ENCODE data around the gene GRIK3.

GRIK3 gene

DNA sequence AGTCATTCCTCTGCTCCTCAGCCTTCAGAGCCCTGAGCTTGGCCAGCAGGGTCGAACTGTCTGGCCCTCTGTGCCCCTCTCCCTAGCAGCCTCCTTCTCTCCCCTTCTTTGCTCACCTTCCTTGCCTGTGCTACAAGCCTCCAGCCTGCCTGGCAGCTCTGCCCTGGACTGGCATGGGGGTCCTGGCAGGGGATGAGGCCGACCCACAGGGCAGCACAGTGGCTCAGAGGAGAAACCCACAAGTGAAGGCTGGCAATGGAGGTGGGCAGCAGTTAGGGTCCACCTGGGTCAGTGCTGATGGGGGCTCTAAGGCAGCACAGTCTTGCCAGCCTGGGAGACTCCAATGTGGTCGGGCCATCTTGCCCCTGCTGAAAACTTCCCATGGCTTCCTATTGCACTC, 274.2 kb downstream of the GRIK3 start:
- FAIRE-seq (no peak), DNase-seq (ENCODE audit: insufficient read length) (no peak)
- no peak for TF ChIP-seq POLR2AphosphoS5 (IDR thresholded peaks at IDR 0.05; ENCODE audit: low read depth, low read length)
- TF ChIP-seq TAF1 (IDR thresholded peaks at IDR 0.05; ENCODE audit: borderline replicate concordance, low read depth, low read length), result no peak
- TF ChIP-seq POLR2A (IDR thresholded peaks at IDR 0.05; ENCODE audit: low read depth, low read length), result no peak

GRCh38 chr1:36759355-36759754, 275.0 kb downstream of the GRIK3 start:
- TF ChIP-seq POLR2A (IDR thresholded peaks at IDR 0.05; ENCODE audit: low read depth, low read length), result no peak
- TF ChIP-seq POLR2AphosphoS5 (IDR thresholded peaks at IDR 0.05; ENCODE audit: low read depth, low read length), result no peak
- no peak for TF ChIP-seq TAF1 (IDR thresholded peaks at IDR 0.05; ENCODE audit: borderline replicate concordance, low read depth, low read length)
- no peak for FAIRE-seq
- DNase-seq (ENCODE audit: insufficient read length), result no peak

GRCh38 chr1:36755303-36756230, 278.7 kb downstream of the GRIK3 start:
- no peak for TF ChIP-seq POLR2AphosphoS5 (IDR thresholded peaks at IDR 0.05; ENCODE audit: low read depth, low read length)
- DNase-seq (ENCODE audit: insufficient read length) (no peak), FAIRE-seq (no peak)

GRCh38 chr1:36754366-36754765, 279.9 kb downstream of the GRIK3 start:
- TF ChIP-seq TAF1 (IDR thresholded peaks at IDR 0.05; ENCODE audit: borderline replicate concordance, low read depth, low read length), result no peak
- TF ChIP-seq POLR2AphosphoS5 (IDR thresholded peaks at IDR 0.05; ENCODE audit: low read depth, low read length), result no peak
- no peak for TF ChIP-seq POLR2A (IDR thresholded peaks at IDR 0.05; ENCODE audit: low read depth, low read length)
- FAIRE-seq (no peak), DNase-seq (ENCODE audit: insufficient read length) (no peak)

GRCh38 chr1:36753451-36753850, 280.9 kb downstream of the GRIK3 start:
- no peak for TF ChIP-seq TAF1 (IDR thresholded peaks at IDR 0.05; ENCODE audit: borderline replicate concordance, low read depth, low read length)
- no peak for TF ChIP-seq POLR2AphosphoS5 (IDR thresholded peaks at IDR 0.05; ENCODE audit: low read depth, low read length)
- no peak for TF ChIP-seq POLR2A (IDR thresholded peaks at IDR 0.05; ENCODE audit: low read depth, low read length)
- DNase-seq (ENCODE audit: insufficient read length) (no peak), FAIRE-seq (no peak)

DNA sequence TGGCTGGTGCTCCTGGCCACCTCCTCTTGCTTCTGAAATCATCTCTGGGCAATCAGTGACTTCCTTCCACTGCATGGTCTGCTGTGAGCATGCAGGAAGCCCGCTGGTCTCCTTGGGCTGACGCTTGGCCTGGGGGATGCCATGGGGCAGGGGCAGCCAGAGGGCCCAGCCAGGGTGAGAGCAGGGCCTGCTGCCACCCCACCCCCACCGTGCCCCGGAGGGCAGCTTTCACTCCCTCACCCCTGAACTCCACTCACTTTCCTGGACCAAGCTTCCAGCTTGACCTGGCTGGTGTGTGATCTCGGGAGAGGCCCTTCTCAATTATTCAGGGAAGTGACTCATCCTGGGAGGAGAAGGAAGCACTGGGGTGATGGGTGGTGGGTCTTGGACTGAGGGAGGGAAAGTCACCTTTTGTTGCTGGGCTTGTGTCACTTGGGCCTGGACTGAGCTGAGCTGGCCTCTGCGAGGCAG, 281.4 kb downstream of the GRIK3 start:
- no peak for TF ChIP-seq TAF1 (IDR thresholded peaks at IDR 0.05; ENCODE audit: borderline replicate concordance, low read depth, low read length)
- no peak for TF ChIP-seq POLR2A (IDR thresholded peaks at IDR 0.05; ENCODE audit: low read depth, low read length)
- no peak for TF ChIP-seq POLR2AphosphoS5 (IDR thresholded peaks at IDR 0.05; ENCODE audit: low read depth, low read length)
- no peak for FAIRE-seq

GRCh38 chr1:36752431-36752830, 281.9 kb downstream of the GRIK3 start:
- FAIRE-seq (no peak), DNase-seq (ENCODE audit: insufficient read length) (no peak)
- TF ChIP-seq TAF1 (IDR thresholded peaks at IDR 0.05; ENCODE audit: borderline replicate concordance, low read depth, low read length) (no peak), POLR2A (IDR thresholded peaks at IDR 0.05; ENCODE audit: low read depth, low read length) (no peak), POLR2AphosphoS5 (IDR thresholded peaks at IDR 0.05; ENCODE audit: low read depth, low read length) (no peak)

More for the DNA sequence above, 281.4 kb downstream of the GRIK3 start:
- DNase-seq (ENCODE audit: insufficient read length), result no peak

DNA sequence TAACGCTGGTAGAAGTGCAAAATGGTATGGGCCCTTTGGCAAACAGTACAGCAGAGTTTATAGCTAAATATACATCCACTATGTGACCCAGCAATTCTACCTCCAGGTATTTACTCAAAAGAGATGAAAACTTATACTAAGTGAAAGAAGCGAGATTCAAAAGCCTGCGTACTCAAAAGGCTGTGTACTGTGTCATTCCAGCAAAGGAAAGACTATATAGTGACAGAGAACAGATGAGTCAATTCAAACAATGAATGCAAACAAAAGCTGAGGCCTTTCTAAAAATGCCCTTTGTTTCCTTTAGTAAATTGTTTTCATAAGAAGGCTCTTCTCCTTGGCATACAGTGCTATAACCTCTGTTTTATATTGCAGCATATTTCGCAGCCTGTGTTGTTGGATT, 282.8 kb downstream of the GRIK3 start:
- FAIRE-seq, result no peak
- no peak for DNase-seq (ENCODE audit: insufficient read length)
- no peak for TF ChIP-seq POLR2AphosphoS5 (IDR thresholded peaks at IDR 0.05; ENCODE audit: low read depth, low read length)
- TF ChIP-seq TAF1 (IDR thresholded peaks at IDR 0.05; ENCODE audit: borderline replicate concordance, low read depth, low read length), result no peak
- no peak for TF ChIP-seq POLR2A (IDR thresholded peaks at IDR 0.05; ENCODE audit: low read depth, low read length)

DNA sequence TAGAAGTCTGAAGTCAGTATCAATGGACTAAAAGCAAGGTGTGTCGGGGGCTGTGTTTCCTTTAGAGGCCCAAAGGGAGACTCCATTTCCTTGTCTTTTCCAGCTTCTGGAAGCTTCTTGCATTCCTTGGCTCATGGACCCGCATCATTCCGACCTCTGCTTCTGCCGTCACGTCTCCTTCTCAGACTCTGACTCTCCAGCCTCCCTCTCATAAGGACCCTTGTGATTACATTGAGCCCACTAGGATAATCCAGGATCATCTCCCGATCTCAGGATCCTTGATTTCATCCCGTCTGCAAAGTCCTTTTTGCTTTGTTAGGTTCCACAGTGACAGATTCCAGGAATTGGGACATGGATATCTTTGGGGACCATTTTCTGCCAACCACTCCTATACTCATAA, 285.8 kb downstream of the GRIK3 start:
- no peak for DNase-seq (ENCODE audit: insufficient read length)
- no peak for FAIRE-seq
- TF ChIP-seq POLR2A (IDR thresholded peaks at IDR 0.05; ENCODE audit: low read depth, low read length), result no peak
- TF ChIP-seq POLR2AphosphoS5 (IDR thresholded peaks at IDR 0.05; ENCODE audit: low read depth, low read length), result no peak
- TF ChIP-seq TAF1 (IDR thresholded peaks at IDR 0.05; ENCODE audit: borderline replicate concordance, low read depth, low read length), result no peak

All from GM12892 (cell line).